Ishikawa (cell line): Measurements from ENCODE around the gene PPP1R11.

Source experiments
- CEBPB ChIP-seq: IDR thresholded peaks from 2 replicates; pipeline ENCODE4 v1.6.1; 2012
- CREB1 ChIP-seq: IDR thresholded peaks from 2 replicates; pipeline ENCODE4 v1.6.1; 2012; ENCODE audit warnings: low read depth
- EGR1 ChIP-seq: IDR thresholded peaks from 2 replicates; pipeline ENCODE4 v1.6.1; 2012
- EP300 ChIP-seq: IDR thresholded peaks from 2 replicates; pipeline ENCODE4 v1.6.1; 2012; ENCODE audit warnings: borderline replicate concordance
- FOXM1 ChIP-seq: IDR thresholded peaks from 2 replicates; pipeline ENCODE4 v1.6.1; 2012; ENCODE audit warnings: low read depth, borderline replicate concordance
- NFIC ChIP-seq: IDR thresholded peaks from 2 replicates; pipeline ENCODE4 v1.6.1; 2012
- RAD21 ChIP-seq: IDR thresholded peaks from 2 replicates; pipeline ENCODE4 v1.6.1; 2012; ENCODE audit warnings: low read depth
- TAF1 ChIP-seq: IDR thresholded peaks from 2 replicates; pipeline ENCODE4 v1.6.1; 2012; ENCODE audit warnings: low read depth, mild to moderate bottlenecking
- TCF12 ChIP-seq: IDR thresholded peaks from 2 replicates; pipeline ENCODE4 v1.6.1; 2012; ENCODE audit warnings: low read depth
- TEAD4 ChIP-seq: IDR thresholded peaks from 2 replicates; pipeline ENCODE4 v1.6.1; 2012
- USF1 ChIP-seq: IDR thresholded peaks from 2 replicates; pipeline ENCODE4 v1.6.1; 2012
- YY1 ChIP-seq: IDR thresholded peaks from 2 replicates; pipeline ENCODE4 v1.6.1; 2012; ENCODE audit warnings: low read depth
- ZBTB7A ChIP-seq: IDR thresholded peaks from 2 replicates; pipeline ENCODE4 v1.6.1; 2012; ENCODE audit warnings: low read depth
- TF ChIP-seq, protein P1 (sequence below): IDR thresholded peaks from 2 replicates; pipeline ENCODE4 v1.6.1; 2012; ENCODE audit warnings: low read depth, mild to moderate bottlenecking
- TF ChIP-seq, protein P2 (sequence below): IDR thresholded peaks from 2 replicates; pipeline ENCODE4 v1.6.1; 2012

Gene PPP1R11

GRCh38 chr6:30092852-30093543, 26.0 kb downstream of the PPP1R11 start:
- TF ChIP-seq, protein P1, sequence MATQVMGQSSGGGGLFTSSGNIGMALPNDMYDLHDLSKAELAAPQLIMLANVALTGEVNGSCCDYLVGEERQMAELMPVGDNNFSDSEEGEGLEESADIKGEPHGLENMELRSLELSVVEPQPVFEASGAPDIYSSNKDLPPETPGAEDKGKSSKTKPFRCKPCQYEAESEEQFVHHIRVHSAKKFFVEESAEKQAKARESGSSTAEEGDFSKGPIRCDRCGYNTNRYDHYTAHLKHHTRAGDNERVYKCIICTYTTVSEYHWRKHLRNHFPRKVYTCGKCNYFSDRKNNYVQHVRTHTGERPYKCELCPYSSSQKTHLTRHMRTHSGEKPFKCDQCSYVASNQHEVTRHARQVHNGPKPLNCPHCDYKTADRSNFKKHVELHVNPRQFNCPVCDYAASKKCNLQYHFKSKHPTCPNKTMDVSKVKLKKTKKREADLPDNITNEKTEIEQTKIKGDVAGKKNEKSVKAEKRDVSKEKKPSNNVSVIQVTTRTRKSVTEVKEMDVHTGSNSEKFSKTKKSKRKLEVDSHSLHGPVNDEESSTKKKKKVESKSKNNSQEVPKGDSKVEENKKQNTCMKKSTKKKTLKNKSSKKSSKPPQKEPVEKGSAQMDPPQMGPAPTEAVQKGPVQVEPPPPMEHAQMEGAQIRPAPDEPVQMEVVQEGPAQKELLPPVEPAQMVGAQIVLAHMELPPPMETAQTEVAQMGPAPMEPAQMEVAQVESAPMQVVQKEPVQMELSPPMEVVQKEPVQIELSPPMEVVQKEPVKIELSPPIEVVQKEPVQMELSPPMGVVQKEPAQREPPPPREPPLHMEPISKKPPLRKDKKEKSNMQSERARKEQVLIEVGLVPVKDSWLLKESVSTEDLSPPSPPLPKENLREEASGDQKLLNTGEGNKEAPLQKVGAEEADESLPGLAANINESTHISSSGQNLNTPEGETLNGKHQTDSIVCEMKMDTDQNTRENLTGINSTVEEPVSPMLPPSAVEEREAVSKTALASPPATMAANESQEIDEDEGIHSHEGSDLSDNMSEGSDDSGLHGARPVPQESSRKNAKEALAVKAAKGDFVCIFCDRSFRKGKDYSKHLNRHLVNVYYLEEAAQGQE = no peak
- TF ChIP-seq EGR1 = no peak
- no peak for TF ChIP-seq YY1
- TF ChIP-seq CREB1 = no peak
- TF ChIP-seq, protein P2, sequence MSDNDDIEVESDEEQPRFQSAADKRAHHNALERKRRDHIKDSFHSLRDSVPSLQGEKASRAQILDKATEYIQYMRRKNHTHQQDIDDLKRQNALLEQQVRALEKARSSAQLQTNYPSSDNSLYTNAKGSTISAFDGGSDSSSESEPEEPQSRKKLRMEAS = no peak
- TF ChIP-seq TEAD4 = no peak
- no peak for TF ChIP-seq ZBTB7A
- TF ChIP-seq NFIC = no peak
- TF ChIP-seq EP300 = no peak
- no peak for TF ChIP-seq RAD21
- TF ChIP-seq TCF12 = no peak
- TF ChIP-seq CEBPB = no peak
- TF ChIP-seq USF1 = no peak
- no peak for TF ChIP-seq FOXM1
- no peak for TF ChIP-seq TAF1

GRCh38 chr6:30093951-30094661, 27.1 kb downstream of the PPP1R11 start:
- no peak for TF ChIP-seq CEBPB
- TF ChIP-seq, protein P2 = no peak
- TF ChIP-seq RAD21 = no peak
- TF ChIP-seq, protein P1 = no peak
- TF ChIP-seq TEAD4 = no peak
- no peak for TF ChIP-seq ZBTB7A
- TF ChIP-seq TAF1 = no peak
- TF ChIP-seq YY1 = no peak
- TF ChIP-seq FOXM1 = no peak
- TF ChIP-seq TCF12 = no peak

DNA sequence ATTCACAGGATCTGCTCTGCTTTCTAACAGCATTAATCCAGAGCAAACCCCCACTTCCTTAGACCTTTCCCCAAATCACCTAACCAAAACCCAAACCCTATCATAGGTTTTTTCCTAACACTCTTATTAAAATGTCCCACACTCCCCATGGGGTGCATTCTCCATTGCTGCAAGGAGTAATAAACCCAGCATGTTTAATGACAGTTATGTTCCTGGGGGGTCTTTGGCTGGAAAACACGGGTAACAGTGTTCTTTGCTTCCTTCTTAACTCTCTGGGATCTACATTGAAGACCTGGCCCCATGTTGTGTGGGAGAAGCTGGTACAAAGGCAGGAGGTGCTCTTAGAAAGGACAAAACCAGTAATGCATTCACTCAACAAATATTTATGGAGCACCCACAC, 29.8 kb downstream of the PPP1R11 start:
- TF ChIP-seq, protein P1 = no peak

GRCh38 chr6:30097902-30098768, 31.1 kb downstream of the PPP1R11 start:
- TF ChIP-seq EP300 = no peak
- TF ChIP-seq, protein P2 = no peak
- TF ChIP-seq RAD21 = no peak
- no peak for TF ChIP-seq TEAD4
- no peak for TF ChIP-seq FOXM1
- TF ChIP-seq, protein P1 = no peak
